Hematopoietic multipotent progenitor cell treated with erythropoietin and hydrocortisone succinate and interleukin-3 and kit ligand, for 8 days (in vitro differentiated cells): ENCODE measurements around the gene MPHOSPH10.
"Not testable (repeated sequence)": the region's sequence is repeated elsewhere in the genome, so short reads cannot be mapped to it uniquely, and the experiment has no call there.

ENCODE experiments used
- DNase-seq: peaks from one replicate; pipeline ENCODE4 v3.0.0-alpha.2; 2015

MPHOSPH10 gene

GRCh38 chr2:71181316-71181715 lies 50.9 kb downstream of the MPHOSPH10 start:
- no peak for DNase-seq

GRCh38 chr2:71183306-71184115 lies 53.1 kb downstream of the MPHOSPH10 start:
- DNase-seq: not testable (repeated sequence)

DNA sequence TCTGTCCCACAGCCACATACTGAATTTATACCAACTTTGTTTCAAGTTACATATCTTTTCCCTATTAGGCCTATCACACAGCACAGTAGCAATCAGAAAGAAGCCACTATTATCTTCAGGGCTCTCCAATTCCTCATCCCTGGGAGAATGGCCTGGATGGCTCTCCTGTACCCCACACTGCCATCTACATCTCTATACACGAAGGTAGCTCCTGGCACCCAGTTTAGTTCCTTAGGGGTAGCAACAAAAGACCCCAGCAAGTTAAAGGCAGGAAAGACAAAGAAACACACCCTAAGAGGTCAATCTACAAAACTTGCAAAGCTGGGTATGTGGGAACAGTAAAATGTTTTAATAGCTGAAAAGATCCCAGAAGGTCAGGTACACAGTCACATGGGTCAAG lies 56.5 kb downstream of the MPHOSPH10 start:
- no peak for DNase-seq

- no peak for DNase-seq
Observed at GRCh38 chr2:71187589-71187988, 57.2 kb downstream of the MPHOSPH10 start.

DNA sequence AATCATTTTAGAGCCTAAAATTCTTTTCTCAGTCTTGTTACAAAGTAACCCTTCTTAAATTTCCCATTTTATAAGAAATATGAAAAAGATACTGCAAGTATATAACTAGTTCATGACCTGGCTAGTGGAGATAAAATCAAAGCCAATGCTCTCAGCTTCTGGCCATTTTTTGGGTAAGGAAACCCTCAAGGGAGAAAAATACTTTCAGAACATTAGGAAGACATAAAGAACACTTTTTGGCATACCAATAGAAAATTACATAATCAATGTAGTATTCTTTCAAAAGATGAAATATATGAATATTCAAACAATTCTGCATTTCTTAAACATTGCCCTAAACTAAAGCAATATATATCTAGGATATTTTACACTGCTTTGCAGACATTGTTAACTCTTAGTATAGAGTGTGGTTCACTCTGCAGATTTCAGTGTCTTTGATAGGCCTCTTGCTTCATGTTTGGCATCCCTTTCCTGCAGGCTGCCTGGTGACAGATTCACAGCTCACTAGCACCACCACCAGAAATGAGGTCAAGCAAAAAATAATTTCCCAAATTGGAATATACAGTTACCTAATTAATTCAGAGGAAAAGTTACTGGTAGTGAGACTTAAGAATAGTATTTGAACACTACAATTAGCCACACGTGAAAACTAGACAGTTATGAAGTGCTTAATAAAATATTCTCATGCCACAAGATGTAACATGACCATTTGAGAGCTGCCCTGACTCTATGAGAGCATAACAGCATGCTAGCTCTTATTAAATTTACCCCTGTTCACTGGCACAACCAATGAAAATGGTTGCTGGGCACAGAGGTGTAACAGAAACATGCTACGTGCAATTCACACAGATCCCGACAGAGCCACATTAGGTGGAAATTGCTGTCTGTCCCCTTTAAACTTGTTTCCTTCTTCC lies 60.5 kb downstream of the MPHOSPH10 start:
- peak; percentile 23 for DNase-seq

GRCh38 chr2:71191570-71191943 lies 61.1 kb downstream of the MPHOSPH10 start:
- DNase-seq: no peak
